H1 (cell line): ENCODE data around the gene IL17REL. TPM values are rescaled to one million over a fixed set of nuclear protein-coding genes. Genes with fewer than 3 reads are reported as not detected.

ENCODE experiments used
- ATF3 ChIP-seq: IDR thresholded peaks from 2 replicates; pipeline ENCODE4 v1.6.1; 2011; ENCODE audit warnings: low read depth, mild to moderate bottlenecking, low read length; ENCODE audit not compliant: insufficient read depth
- KDM1A ChIP-seq: fragments of 200-600, 300-600 bp; sonication (generic); IDR thresholded peaks from 2 replicates; pipeline ENCODE4 v1.7.1; 2016; ENCODE audit warnings: mild to moderate bottlenecking, low read length, borderline replicate concordance
- KDM5A ChIP-seq: fragments of 200-600 bp; IDR thresholded peaks from 2 replicates; pipeline ENCODE4 v1.7.1; 2012; ENCODE audit warnings: mild to moderate bottlenecking, low read length, inconsistent platforms, mixed read lengths
- NRF1 ChIP-seq: IDR thresholded peaks from 2 replicates; pipeline ENCODE4 v1.6.1; 2011; ENCODE audit warnings: mild to moderate bottlenecking, low read depth, low read length, improper control_type of control experiment
- PHF8 ChIP-seq: fragments of 200-600 bp; sonication (generic); conservative IDR thresholded peaks from 2 replicates; pipeline ENCODE4 v1.7.1; 2012; ENCODE audit warnings: low read depth, mild to moderate bottlenecking, inconsistent platforms, low read length, moderate library complexity
- polyA plus RNA-seq, 7 experiments: library from polyadenylated mRNA; depleted of rRNA in 3 of 7; stranded (reverse) in 5 of 7; unstranded in 2 of 7; fragments of >200 nt in 5 of 7; fragments of 200-250 nt in 2 of 7; gene quantifications; 1 replicate in 5 of 7; 2 replicates in 1 of 7; 4 replicates in 1 of 7; pipeline versions ENCODE4 v1.2.1 to v1.2.3, GENCODE V29; 2011 to 2013; ENCODE audit warnings: missing spikeins in 2 of 7, mixed read lengths in 2 of 7
- total RNA-seq: library from RNA; stranded (reverse); fragmentation: NEBNext Ultra II Directional; extraction: Animal tissue kit (Norgen Biotek cat#: 25700); gene quantifications from 2 replicates; pipeline ENCODE4 v1.2.1, GENCODE V29; 2021

IL17REL gene
- total and polyA plus RNA-seq, 2 of the 8 experiments (the other 6 are each of a cell fraction or from before 2014, with no cell fraction given): 0.15 to 0.20 TPM

- TF ChIP-seq PHF8: no peak
- no peak for TF ChIP-seq NRF1
- TF ChIP-seq ATF3: no peak
- TF ChIP-seq KDM5A: no peak
- TF ChIP-seq KDM1A: no peak
These were observed 11.8 kb downstream of the IL17REL start (continued) for GRCh38 chr22:50000587-50001387.
